ENCODE data around the gene ARIH2. TPM values are rescaled to one million over a fixed set of nuclear protein-coding genes. Genes with fewer than 3 reads are reported as not detected.

The ARIH2 gene
- polyA plus RNA-seq, 1 donor from 2014 or later, result 153 TPM

- H3K4me3 ChIP-seq (ENCODE audit: low read length), result no peak overlapping the region
- no peaks in the 10 kb centered on the region for H3K9me3 ChIP-seq (ENCODE audit: low read length)
- H3K27me3 ChIP-seq (ENCODE audit: insufficient read depth, low read depth, low read length), result no peaks in the 10 kb centered on the region
- H4K20me1 ChIP-seq (ENCODE audit: insufficient read depth), result peaks cover 4% of the 10 kb centered on the region
- no peaks in the 10 kb centered on the region for H3K36me3 ChIP-seq (ENCODE audit: insufficient read depth, low read length)
- H2AFZ ChIP-seq (ENCODE audit: low read depth, low read length), result no peak overlapping the region
- TF ChIP-seq TAF1 (IDR thresholded peaks at IDR 0.05; ENCODE audit: low read depth) (no peak), EP300 (conservative IDR thresholded peaks at IDR 0.05; ENCODE audit: poor library complexity, severe bottlenecking) (no peak), MXI1 (conservative IDR thresholded peaks at IDR 0.05; ENCODE audit: poor library complexity, severe bottlenecking) (no peak), POLR2AphosphoS5 (IDR thresholded peaks at IDR 0.05) (no peak), EZH2 (IDR thresholded peaks at IDR 0.05; ENCODE audit: borderline replicate concordance, insufficient read depth, low read length, poor library complexity, severe bottlenecking) (no peak), RAD21 (conservative IDR thresholded peaks at IDR 0.05) (no peak), CTCF (IDR thresholded peaks at IDR 0.05; ENCODE audit: poor library complexity, severe bottlenecking) (no peak), REST (IDR thresholded peaks at IDR 0.05; ENCODE audit: borderline replicate concordance) (no peak), SMC3 (conservative IDR thresholded peaks at IDR 0.05; ENCODE audit: poor library complexity) (no peak)
- H3F3A ChIP-seq (ENCODE audit: insufficient read depth, low read length, poor library complexity, severe bottlenecking), result no peaks in the 10 kb centered on the region
- peaks cover 24% of the 10 kb centered on the region for H3K79me2 ChIP-seq (replicated peaks; ENCODE audit: insufficient read depth, low read length)
- no peaks in the 10 kb centered on the region for H3K9me2 ChIP-seq (ENCODE audit: insufficient read depth, low read length)
- H3K27ac ChIP-seq (ENCODE audit: low read length), result no peak overlapping the region
- H3K9ac ChIP-seq (ENCODE audit: low read length), result no peak overlapping the region
- H3K4me2 ChIP-seq (ENCODE audit: low read length), result no peak overlapping the region
Observed at GRCh38 chr3:49005303-49005680, 86.7 kb downstream of the ARIH2 start.

GRCh38 chr3:49005998-49006397 lies 87.4 kb downstream of the ARIH2 start:
- peaks cover 4% of the 10 kb centered on the region for H4K20me1 ChIP-seq (ENCODE audit: insufficient read depth)
- peaks cover 25% of the 10 kb centered on the region for H3K79me2 ChIP-seq (replicated peaks; ENCODE audit: insufficient read depth, low read length)
- H3K4me2 ChIP-seq (ENCODE audit: low read length), result no peak overlapping the region
- H3F3A ChIP-seq (ENCODE audit: insufficient read depth, low read length, poor library complexity, severe bottlenecking), result no peaks in the 10 kb centered on the region
- peak overlapping the region; percentile 69 for H3K27ac ChIP-seq (ENCODE audit: low read length)
- no peaks in the 10 kb centered on the region for H3K36me3 ChIP-seq (ENCODE audit: insufficient read depth, low read length)
- H3K9me3 ChIP-seq (ENCODE audit: low read length), result no peaks in the 10 kb centered on the region
- no peak overlapping the region for H2AFZ ChIP-seq (ENCODE audit: low read depth, low read length)
- peak overlapping the region; percentile 100 for H3K9ac ChIP-seq (ENCODE audit: low read length)
- H3K27me3 ChIP-seq (ENCODE audit: insufficient read depth, low read depth, low read length), result no peaks in the 10 kb centered on the region
- no peaks in the 10 kb centered on the region for H3K9me2 ChIP-seq (ENCODE audit: insufficient read depth, low read length)
- peak overlapping the region; percentile 100 for H3K4me3 ChIP-seq (ENCODE audit: low read length)
- no peak for TF ChIP-seq EP300 (conservative IDR thresholded peaks at IDR 0.05; ENCODE audit: poor library complexity, severe bottlenecking)
- TF ChIP-seq CTCF (IDR thresholded peaks at IDR 0.05; ENCODE audit: poor library complexity, severe bottlenecking), result no peak
- TF ChIP-seq SMC3 (conservative IDR thresholded peaks at IDR 0.05; ENCODE audit: poor library complexity), result no peak
- no peak for TF ChIP-seq RAD21 (conservative IDR thresholded peaks at IDR 0.05)
- no peak for TF ChIP-seq POLR2AphosphoS5 (IDR thresholded peaks at IDR 0.05)
- no peak for TF ChIP-seq TAF1 (IDR thresholded peaks at IDR 0.05; ENCODE audit: low read depth)
- TF ChIP-seq REST (IDR thresholded peaks at IDR 0.05; ENCODE audit: borderline replicate concordance), result no peak
- TF ChIP-seq MXI1 (conservative IDR thresholded peaks at IDR 0.05; ENCODE audit: poor library complexity, severe bottlenecking), result no peak
- TF ChIP-seq EZH2 (IDR thresholded peaks at IDR 0.05; ENCODE audit: borderline replicate concordance, insufficient read depth, low read length, poor library complexity, severe bottlenecking), result no peak
